GM13977 (cell line): ENCODE data around the gene LRRC47.

Experiments used
- DNase-seq: peaks from one replicate; pipeline ENCODE4 v3.0.0; 2012; ENCODE audit warnings: low spot score
- CTCF ChIP-seq: IDR thresholded peaks from 2 replicates; pipeline ENCODE4 v1.5.1; 2012; ENCODE audit warnings: mild to moderate bottlenecking, control low read depth; ENCODE audit not compliant: insufficient read depth; ENCODE audit errors: extremely low read depth, missing control alignments
- in situ Hi-C: fragments of 300-500 bp; cut with MboI; formaldehyde crosslinking; loops from one replicate; pipeline ENCODE4 v1.12.0; 2022; ENCODE audit warnings: low sequenced_read_pairs, low pct_unique_long_range_greater_than_20kb, mixed read lengths, inconsistent platforms; ENCODE audit not compliant: unreplicated experiment

Gene LRRC47

DNA sequence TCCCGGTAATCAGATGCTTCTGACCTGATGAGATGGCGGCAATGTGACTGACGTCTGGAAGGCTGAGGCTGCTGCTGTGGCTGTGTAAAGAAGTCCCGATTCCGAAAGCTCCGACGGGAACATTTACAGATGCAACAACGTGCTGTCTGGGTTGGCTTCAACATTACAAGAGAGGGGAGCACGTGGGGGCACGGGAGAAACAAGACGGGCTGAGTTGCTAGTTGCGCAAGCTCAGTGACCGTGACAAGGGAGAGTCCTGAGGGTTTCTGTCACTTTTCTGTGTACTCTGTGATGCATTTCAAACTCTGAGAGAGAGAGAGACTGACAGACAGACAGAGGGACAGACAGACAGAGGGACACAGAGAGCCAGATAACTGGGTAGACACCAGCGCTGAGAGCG, 25.6 kb upstream of the LRRC47 start:
- TF ChIP-seq CTCF = no peak
- in situ Hi-C loops = no loop called here
- no peak for DNase-seq

DNA sequence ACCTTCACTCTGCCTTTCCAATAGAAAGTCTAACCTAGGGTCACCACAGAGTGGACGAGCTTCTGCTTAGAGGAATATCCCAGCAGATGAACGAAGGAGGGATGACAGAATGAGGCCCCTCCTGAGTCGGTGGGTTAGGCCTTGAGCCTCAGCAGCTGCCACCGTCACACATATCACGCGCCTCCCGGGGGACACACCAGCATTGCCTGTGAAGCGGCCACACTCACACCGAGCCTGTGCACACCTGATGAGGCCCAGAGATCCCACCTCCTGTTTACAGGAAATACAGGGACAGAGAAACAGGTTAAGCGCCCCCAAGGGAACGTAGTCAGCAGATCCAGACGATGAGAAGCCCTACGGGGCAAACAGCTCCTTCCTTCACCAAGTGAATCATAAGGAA, 25.1 kb upstream of the LRRC47 start:
- in situ Hi-C loops = no loop called here
- TF ChIP-seq CTCF = no peak
- no peak for DNase-seq

GRCh38 chr1:3821004-3821403, 24.7 kb upstream of the LRRC47 start:
- TF ChIP-seq CTCF = no peak
- in situ Hi-C loops = no loop called here
- no peak for DNase-seq

GRCh38 chr1:3820316-3820715, 24.0 kb upstream of the LRRC47 start:
- DNase-seq = no peak
- no peak for TF ChIP-seq CTCF
- in situ Hi-C loops = no loop called here

DNA sequence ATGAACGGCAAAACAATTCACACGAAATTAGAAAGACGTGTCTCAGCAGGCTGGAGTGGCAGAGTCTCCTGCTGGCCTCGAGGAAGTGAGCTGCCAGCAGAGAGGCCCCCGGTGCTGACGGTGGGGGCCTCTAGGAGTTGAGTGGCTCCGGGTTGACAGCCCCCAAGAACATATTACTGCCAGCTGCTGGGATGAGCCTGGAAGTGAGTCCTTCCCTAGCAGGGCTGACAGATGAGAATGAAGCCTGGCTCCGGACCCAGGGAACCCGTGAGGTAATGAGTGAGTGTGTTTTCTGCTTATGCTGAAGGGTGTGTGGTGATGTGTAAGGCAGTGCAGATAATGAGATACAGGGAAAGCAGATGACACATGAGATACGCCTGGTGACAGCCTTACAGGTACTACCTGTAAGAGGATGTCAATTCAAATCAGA, 23.5 kb upstream of the LRRC47 start:
- no peak for DNase-seq
- no peak for TF ChIP-seq CTCF
- in situ Hi-C loops = no loop called here

DNA sequence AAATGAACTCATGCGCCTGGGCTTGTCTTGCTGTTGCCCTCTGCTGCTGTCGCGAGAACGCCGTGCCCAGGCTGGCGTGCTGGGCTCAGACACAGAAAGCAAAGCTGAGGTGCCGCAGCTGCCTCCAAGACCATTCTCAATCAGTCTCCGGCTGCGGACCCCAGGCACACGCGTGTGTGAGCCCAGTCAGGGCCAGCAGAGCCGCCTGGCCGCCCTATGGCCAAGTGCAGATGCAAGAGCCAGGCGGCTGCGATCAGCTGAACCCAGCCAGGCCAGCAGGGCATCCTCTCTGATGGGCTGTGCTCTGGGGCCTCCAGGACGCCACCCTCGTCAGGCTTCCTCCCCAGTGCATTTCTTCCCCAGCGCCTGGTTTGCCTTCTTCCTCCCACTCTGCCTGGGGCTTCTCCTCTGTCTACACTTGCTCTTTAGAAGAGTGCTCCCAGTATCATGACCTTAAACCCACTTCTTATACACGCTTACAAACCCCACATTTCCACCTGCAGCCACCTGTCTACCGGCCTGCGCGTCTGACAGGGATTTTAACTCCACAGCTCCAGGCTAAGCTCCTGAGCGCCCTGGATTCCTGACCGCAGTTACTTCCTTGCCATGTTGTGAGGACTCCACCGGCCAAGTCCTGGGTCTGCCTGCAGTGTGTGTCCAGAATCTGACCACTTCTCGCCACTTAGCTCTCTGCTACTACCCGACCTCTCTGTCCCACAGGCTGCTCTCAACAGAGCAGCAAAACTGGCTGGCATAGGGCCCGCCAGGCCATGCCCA, 21.7 kb upstream of the LRRC47 start:
- in situ Hi-C loops = no loop called here
- TF ChIP-seq CTCF = no peak
- no peak for DNase-seq

DNA sequence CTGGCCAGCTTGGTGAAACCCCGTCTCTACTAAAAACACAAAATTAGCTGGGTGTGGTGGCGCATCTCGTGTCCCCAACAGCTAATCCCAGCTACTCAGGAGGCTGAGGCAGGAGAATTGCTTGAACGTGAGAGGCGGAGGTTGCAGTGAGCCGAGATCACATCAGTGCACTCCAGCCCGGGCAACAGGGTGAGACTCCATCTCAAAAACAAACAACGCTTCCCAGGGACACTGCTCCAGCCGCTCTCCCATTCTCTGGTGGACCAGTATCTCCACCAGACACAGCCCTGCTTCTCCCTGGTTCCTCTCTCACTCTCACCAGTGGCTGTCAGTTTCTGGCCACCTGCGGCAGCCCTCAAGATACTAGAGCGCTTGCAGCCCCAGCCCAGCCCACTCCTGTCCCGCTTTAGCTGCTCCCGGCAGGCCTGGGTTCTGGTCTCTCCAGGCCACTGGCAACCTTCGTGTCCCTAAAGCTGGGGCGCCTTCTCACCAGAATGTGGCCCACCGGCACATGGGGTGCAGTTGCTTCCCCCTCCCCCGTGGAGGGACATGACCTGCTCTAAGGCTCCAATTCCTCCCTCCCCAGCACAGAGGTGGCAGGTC, 20.9 kb upstream of the LRRC47 start:
- no peak for TF ChIP-seq CTCF
- in situ Hi-C loops = no loop called here
- DNase-seq = no peak
